HCT116 (cell line): ENCODE data around the gene SPHKAP. TPM values are rescaled to one million over a fixed set of nuclear protein-coding genes. Genes with fewer than 3 reads are reported as not detected.
"Not testable (repeated sequence)": the region's sequence is repeated elsewhere in the genome, so short reads cannot be mapped to it uniquely, and the experiment has no call there.

Experiments used
- ATAC-seq: fragments of 200-7000 bp; cut with Tn5 transposase; 2 replicates; pipeline ENCODE4 v1.9.1; 2020; ENCODE audit warnings: mild to moderate bottlenecking, moderate library complexity
- BruUV-seq: library from RNA; stranded (reverse); fragments of 400-500 nt; replicated peaks from 2 replicates; lab custom pipeline; 2021; lab: Mats Ljungman, UMichigan
- CTCF ChIA-PET: fragments of 300-600 bp; sonication (Branson Sonifier 250); formaldehyde crosslinking; loops from one replicate; lab custom pipeline; 2021; ENCODE audit warnings: antibody characterized with exemption; lab: Charles Lee
- POLR2A ChIA-PET: fragments of 300-600, 350-600 bp; sonication (Branson Sonifier 250); formaldehyde crosslinking; loops from one replicate; lab custom pipeline; 2021; ENCODE audit warnings: antibody characterized with exemption; lab: Charles Lee
- RAD21 ChIA-PET, 2 experiments: fragments of 300-600 bp; sonication (Branson Sonifier 250); formaldehyde crosslinking; loops; one replicate each; lab custom pipeline; 2023; ENCODE audit warnings: low total read pairs in 2 of 2; ENCODE audit not compliant: uncharacterized antibody in 2 of 2, unreplicated experiment in 2 of 2, low non-redundant PET in 1 of 2; lab: Charles Lee
- DNase-seq: peaks from one replicate; pipeline ENCODE4 v3.0.0-alpha.2; 2010; ENCODE audit warnings: low read depth, low spot score
- H2AFZ ChIP-seq: fragments of 200-600 bp; shearing (Covaris generic), sonication (generic); 2 replicates; pipeline ENCODE4 v1.6.1; 2017; ENCODE audit warnings: low read depth, mixed run types, mixed read lengths, antibody characterized with exemption, low read length; ENCODE audit not compliant: poor library complexity, severe bottlenecking
- H3K27ac ChIP-seq: 2 replicates; pipeline ENCODE4 v1.5.1; 2012; ENCODE audit warnings: low read depth, low read length
- H3K27me3 ChIP-seq: fragments of 200-600 bp; sonication (generic); 2 replicates; pipeline ENCODE4 v1.6.1; 2016; ENCODE audit warnings: mixed run types, low read length, mixed read lengths; ENCODE audit not compliant: insufficient read depth
- H3K36me3 ChIP-seq, 2 experiments: fragments of 200-500 bp in 1 of 2; fragments of 200-600 bp in 1 of 2; sonication (Bioruptor generic) in 1 of 2; sonication (generic) in 1 of 2; 2 replicates each; pipeline versions ENCODE4 v1.5.1 to v1.6.1; 2014 to 2016; ENCODE audit warnings: low read length in 2 of 2, inconsistent platforms in 1 of 2, mixed read lengths in 1 of 2, mixed run types in 1 of 2; ENCODE audit not compliant: insufficient read depth in 2 of 2, control insufficient read depth in 1 of 2
- H3K4me1 ChIP-seq, 2 experiments: fragments of 200-600 bp in 1 of 2; sonication (generic) in 1 of 2; 2 replicates each; pipeline versions ENCODE4 v1.5.1 to v1.6.1; 2012 to 2017; ENCODE audit warnings: low read length in 2 of 2, inconsistent platforms in 1 of 2, mild to moderate bottlenecking in 1 of 2, mixed read lengths in 1 of 2, mixed run types in 1 of 2, moderate library complexity in 1 of 2; ENCODE audit not compliant: insufficient read depth in 2 of 2, control insufficient read depth in 1 of 2
- H3K4me2 ChIP-seq: fragments of 200-600 bp; sonication (generic); 2 replicates; pipeline ENCODE4 v1.6.1; 2017; ENCODE audit warnings: mixed run types, low read length, mixed read lengths
- H3K4me3 ChIP-seq, 2 experiments: fragments of 200-600 bp in 1 of 2; sonication (generic) in 1 of 2; replicated peaks in 1 of 2; 2 replicates each; pipeline ENCODE4 v1.5.1; 2011 to 2016; ENCODE audit warnings: low read length in 2 of 2, control low read depth in 1 of 2, low read depth in 1 of 2, mild to moderate bottlenecking in 1 of 2, mixed read lengths in 1 of 2, mixed run types in 1 of 2
- H3K79me2 ChIP-seq: fragments of 200-600 bp; sonication (generic); 2 replicates; pipeline ENCODE4 v1.6.1; 2017; ENCODE audit warnings: mild to moderate bottlenecking, mixed run types, low read length, moderate library complexity, mixed read lengths; ENCODE audit not compliant: insufficient read depth
- H3K9ac ChIP-seq: fragments of 200-600 bp; sonication (generic); 2 replicates; pipeline ENCODE4 v1.6.1; 2016; ENCODE audit warnings: low read length, mixed read lengths
- H3K9me2 ChIP-seq: fragments of 200-600 bp; sonication (generic), shearing (Covaris generic); 2 replicates; pipeline ENCODE4 v1.6.1; 2017; ENCODE audit warnings: mixed run types, mild to moderate bottlenecking, moderate library complexity; ENCODE audit not compliant: insufficient read depth
- H3K9me3 ChIP-seq, 2 experiments: fragments of 200-500 bp in 1 of 2; fragments of 200-600 bp in 1 of 2; sonication (Bioruptor generic) in 1 of 2; sonication (generic) in 1 of 2; 2 replicates each; pipeline ENCODE4 v1.6.1; 2014 to 2017; ENCODE audit warnings: low read length in 2 of 2, mixed read lengths in 2 of 2, inconsistent platforms in 1 of 2, low read depth in 1 of 2, mild to moderate bottlenecking in 1 of 2, mixed run types in 1 of 2, moderate library complexity in 1 of 2; ENCODE audit not compliant: control insufficient read depth in 1 of 2, insufficient read depth in 1 of 2
- H4K20me1 ChIP-seq: fragments of 200-600 bp; sonication (generic), shearing (Covaris generic); 2 replicates; pipeline ENCODE4 v1.6.1; 2017; ENCODE audit warnings: mixed run types, mild to moderate bottlenecking, moderate library complexity; ENCODE audit not compliant: insufficient read depth
- ELF1 ChIP-seq: IDR thresholded peaks from 2 replicates; pipeline ENCODE4 v1.6.1; 2012; ENCODE audit warnings: low read depth, borderline replicate concordance
- EZH2 ChIP-seq: fragments of 200-600 bp; sonication (generic); IDR thresholded peaks from 2 replicates; pipeline ENCODE4 v1.6.1; 2017; ENCODE audit warnings: antibody characterized with exemption, mixed run types
- FOSL1 ChIP-seq: IDR thresholded peaks from 2 replicates; pipeline ENCODE4 v1.6.1; 2012; ENCODE audit warnings: low read depth
- JUND ChIP-seq: IDR thresholded peaks from 2 replicates; pipeline ENCODE4 v1.6.1; 2012
- RAD21 ChIP-seq: IDR thresholded peaks from 2 replicates; pipeline ENCODE4 v1.6.1; 2012; ENCODE audit warnings: low read depth, mild to moderate bottlenecking
- SRF ChIP-seq: IDR thresholded peaks from 2 replicates; pipeline ENCODE4 v1.6.1; 2012; ENCODE audit warnings: low read depth
- YY1 ChIP-seq: IDR thresholded peaks from 2 replicates; pipeline ENCODE4 v1.6.1; 2011; ENCODE audit warnings: low read length, low read depth, moderate library complexity, mild to moderate bottlenecking; ENCODE audit not compliant: insufficient replicate concordance; ENCODE audit errors: extremely low read depth
- ZFX ChIP-seq: fragments of 450-650 bp; IDR thresholded peaks from 2 replicates; pipeline ENCODE4 v1.6.1; 2017
- intact Hi-C: fragments of 100-400 bp; cut with micrococcal nuclease; formaldehyde crosslinking; loops from 2 replicates; pipeline ENCODE4 v1.10.0; 2022
- total RNA-seq: library from RNA; stranded (reverse); gene quantifications from one replicate; pipeline ENCODE4 v1.2.1, GENCODE V29; 2021; ENCODE audit not compliant: unreplicated experiment
- TF ChIP-seq, protein P1 (sequence below): IDR thresholded peaks from 2 replicates; pipeline ENCODE4 v1.6.1; 2012
- TF ChIP-seq, protein P2 (sequence below): IDR thresholded peaks from 2 replicates; pipeline ENCODE4 v1.6.1; 2012
- TF ChIP-seq, protein P3 (sequence below): IDR thresholded peaks from 2 replicates; pipeline ENCODE4 v1.6.1; 2012; ENCODE audit warnings: low read depth
- TF ChIP-seq, protein P4 (sequence below): IDR thresholded peaks from 2 replicates; pipeline ENCODE4 v1.6.1; 2011; ENCODE audit warnings: mild to moderate bottlenecking, low read length, moderate library complexity; ENCODE audit not compliant: insufficient replicate concordance; ENCODE audit errors: extremely low read depth
- TF ChIP-seq, protein P5 (sequence below), 3 experiments: fragments of 200-600 bp in 1 of 3; sonication (generic) in 1 of 3; IDR thresholded peaks in 2 of 3; conservative IDR thresholded peaks in 1 of 3; 2 replicates each; pipeline ENCODE4 v1.5.1; 2012 to 2017; ENCODE audit warnings: low read depth in 2 of 3, low read length in 2 of 3, antibody characterized with exemption in 1 of 3, borderline replicate concordance in 1 of 3, control low read depth in 1 of 3, mild to moderate bottlenecking in 1 of 3, mixed read lengths in 1 of 3, mixed run types in 1 of 3, moderate library complexity in 1 of 3; ENCODE audit not compliant: insufficient read depth in 1 of 3

Gene SPHKAP
- total RNA-seq, 1 experiment from 2014 or later: not detected

DNA sequence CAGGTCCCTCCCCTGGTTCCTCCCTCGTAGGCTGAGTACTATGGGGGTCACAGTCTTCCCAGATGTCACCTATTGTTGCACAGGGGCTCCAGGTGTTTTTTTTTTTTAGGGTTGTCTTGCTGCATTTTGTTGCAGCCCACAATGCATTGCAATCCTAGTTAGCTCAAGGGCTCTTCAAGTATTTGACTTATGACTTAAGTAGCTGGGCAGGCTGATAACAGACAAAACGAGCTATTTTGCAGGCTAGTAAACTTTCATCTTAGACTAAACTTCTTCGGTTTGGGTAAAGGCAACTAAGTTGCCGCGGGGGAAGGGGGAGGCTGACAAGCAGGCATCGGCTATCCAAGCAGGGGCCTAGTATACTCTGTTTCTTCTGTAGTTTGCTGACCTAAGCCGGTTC, 245.2 kb downstream of the SPHKAP start:
- intact Hi-C loops, H3K9me3 ChIP-seq, BruUV-seq: not testable (repeated sequence)

DNA sequence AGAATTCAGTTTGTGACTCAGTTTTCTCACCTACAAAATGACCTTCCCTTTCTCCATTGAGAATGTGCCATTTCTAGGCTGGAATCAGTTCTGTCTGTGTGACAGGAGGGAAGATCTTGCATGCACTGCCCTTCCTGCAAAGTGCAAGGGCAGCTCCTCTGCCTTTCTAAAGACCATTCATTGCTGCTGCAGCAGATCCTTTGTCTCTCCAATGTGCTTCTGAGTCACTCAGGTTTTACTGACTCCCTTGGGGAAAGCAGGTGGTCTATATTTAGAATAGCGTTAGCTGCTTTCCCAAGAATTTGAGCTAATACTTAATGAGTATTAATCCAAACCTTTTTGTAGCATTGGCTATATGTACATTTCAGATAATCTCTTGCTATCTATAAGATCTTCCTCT, 247.6 kb downstream of the SPHKAP start:
- CTCF ChIA-PET: no interaction called here
- Histone ChIP-seq H3K4me3 (no peak overlapping the region), H3K4me2 (no peak overlapping the region), H3K9ac (no peak overlapping the region), H3K27ac (no peak overlapping the region), H2AFZ (no peak overlapping the region), H3K9me3 (no peaks in the 10 kb centered on the region), H3K79me2 (no peaks in the 10 kb centered on the region), H3K27me3 (no peaks in the 10 kb centered on the region), H3K4me1 (no peaks in the 10 kb centered on the region), H3K9me2 (no peaks in the 10 kb centered on the region), H4K20me1 (no peaks in the 10 kb centered on the region), H3K36me3 (no peaks in the 10 kb centered on the region)
- no TSS peak for BruUV-seq
- ATAC-seq (no peak), DNase-seq (no peak)
- intact Hi-C loops: no loop called here
- POLR2A ChIA-PET: no interaction called here
- RAD21 ChIA-PET: no interaction called here
- TF ChIP-seq, protein P1, sequence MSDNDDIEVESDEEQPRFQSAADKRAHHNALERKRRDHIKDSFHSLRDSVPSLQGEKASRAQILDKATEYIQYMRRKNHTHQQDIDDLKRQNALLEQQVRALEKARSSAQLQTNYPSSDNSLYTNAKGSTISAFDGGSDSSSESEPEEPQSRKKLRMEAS: no peak
- TF ChIP-seq SRF (no peak), ELF1 (no peak), JUND (no peak), YY1 (no peak), RAD21 (no peak), FOSL1 (no peak), EZH2 (no peak), ZFX (no peak)
- TF ChIP-seq, protein P2, sequence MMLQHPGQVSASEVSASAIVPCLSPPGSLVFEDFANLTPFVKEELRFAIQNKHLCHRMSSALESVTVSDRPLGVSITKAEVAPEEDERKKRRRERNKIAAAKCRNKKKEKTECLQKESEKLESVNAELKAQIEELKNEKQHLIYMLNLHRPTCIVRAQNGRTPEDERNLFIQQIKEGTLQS: no peak
- TF ChIP-seq, protein P3, sequence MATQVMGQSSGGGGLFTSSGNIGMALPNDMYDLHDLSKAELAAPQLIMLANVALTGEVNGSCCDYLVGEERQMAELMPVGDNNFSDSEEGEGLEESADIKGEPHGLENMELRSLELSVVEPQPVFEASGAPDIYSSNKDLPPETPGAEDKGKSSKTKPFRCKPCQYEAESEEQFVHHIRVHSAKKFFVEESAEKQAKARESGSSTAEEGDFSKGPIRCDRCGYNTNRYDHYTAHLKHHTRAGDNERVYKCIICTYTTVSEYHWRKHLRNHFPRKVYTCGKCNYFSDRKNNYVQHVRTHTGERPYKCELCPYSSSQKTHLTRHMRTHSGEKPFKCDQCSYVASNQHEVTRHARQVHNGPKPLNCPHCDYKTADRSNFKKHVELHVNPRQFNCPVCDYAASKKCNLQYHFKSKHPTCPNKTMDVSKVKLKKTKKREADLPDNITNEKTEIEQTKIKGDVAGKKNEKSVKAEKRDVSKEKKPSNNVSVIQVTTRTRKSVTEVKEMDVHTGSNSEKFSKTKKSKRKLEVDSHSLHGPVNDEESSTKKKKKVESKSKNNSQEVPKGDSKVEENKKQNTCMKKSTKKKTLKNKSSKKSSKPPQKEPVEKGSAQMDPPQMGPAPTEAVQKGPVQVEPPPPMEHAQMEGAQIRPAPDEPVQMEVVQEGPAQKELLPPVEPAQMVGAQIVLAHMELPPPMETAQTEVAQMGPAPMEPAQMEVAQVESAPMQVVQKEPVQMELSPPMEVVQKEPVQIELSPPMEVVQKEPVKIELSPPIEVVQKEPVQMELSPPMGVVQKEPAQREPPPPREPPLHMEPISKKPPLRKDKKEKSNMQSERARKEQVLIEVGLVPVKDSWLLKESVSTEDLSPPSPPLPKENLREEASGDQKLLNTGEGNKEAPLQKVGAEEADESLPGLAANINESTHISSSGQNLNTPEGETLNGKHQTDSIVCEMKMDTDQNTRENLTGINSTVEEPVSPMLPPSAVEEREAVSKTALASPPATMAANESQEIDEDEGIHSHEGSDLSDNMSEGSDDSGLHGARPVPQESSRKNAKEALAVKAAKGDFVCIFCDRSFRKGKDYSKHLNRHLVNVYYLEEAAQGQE: no peak
- TF ChIP-seq, protein P4, sequence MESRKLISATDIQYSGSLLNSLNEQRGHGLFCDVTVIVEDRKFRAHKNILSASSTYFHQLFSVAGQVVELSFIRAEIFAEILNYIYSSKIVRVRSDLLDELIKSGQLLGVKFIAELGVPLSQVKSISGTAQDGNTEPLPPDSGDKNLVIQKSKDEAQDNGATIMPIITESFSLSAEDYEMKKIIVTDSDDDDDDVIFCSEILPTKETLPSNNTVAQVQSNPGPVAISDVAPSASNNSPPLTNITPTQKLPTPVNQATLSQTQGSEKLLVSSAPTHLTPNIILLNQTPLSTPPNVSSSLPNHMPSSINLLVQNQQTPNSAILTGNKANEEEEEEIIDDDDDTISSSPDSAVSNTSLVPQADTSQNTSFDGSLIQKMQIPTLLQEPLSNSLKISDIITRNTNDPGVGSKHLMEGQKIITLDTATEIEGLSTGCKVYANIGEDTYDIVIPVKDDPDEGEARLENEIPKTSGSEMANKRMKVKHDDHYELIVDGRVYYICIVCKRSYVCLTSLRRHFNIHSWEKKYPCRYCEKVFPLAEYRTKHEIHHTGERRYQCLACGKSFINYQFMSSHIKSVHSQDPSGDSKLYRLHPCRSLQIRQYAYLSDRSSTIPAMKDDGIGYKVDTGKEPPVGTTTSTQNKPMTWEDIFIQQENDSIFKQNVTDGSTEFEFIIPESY: no peak
- TF ChIP-seq, protein P5, sequence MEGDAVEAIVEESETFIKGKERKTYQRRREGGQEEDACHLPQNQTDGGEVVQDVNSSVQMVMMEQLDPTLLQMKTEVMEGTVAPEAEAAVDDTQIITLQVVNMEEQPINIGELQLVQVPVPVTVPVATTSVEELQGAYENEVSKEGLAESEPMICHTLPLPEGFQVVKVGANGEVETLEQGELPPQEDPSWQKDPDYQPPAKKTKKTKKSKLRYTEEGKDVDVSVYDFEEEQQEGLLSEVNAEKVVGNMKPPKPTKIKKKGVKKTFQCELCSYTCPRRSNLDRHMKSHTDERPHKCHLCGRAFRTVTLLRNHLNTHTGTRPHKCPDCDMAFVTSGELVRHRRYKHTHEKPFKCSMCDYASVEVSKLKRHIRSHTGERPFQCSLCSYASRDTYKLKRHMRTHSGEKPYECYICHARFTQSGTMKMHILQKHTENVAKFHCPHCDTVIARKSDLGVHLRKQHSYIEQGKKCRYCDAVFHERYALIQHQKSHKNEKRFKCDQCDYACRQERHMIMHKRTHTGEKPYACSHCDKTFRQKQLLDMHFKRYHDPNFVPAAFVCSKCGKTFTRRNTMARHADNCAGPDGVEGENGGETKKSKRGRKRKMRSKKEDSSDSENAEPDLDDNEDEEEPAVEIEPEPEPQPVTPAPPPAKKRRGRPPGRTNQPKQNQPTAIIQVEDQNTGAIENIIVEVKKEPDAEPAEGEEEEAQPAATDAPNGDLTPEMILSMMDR (IDR thresholded peaks at IDR 0.05 in 2 of 3, conservative IDR thresholded peaks at IDR 0.05 in 1 of 3; ENCODE audit: borderline replicate concordance in 1 of 3, insufficient read depth in 1 of 3, low read depth in 2 of 3, low read length in 2 of 3): no peak

More for the DNA sequence above, 245.2 kb downstream of the SPHKAP start:
- H3K4me2 ChIP-seq, RAD21 ChIA-PET, H3K4me3 ChIP-seq, H4K20me1 ChIP-seq, POLR2A ChIA-PET, H2AFZ ChIP-seq, ATAC-seq, CTCF ChIA-PET, DNase-seq, H3K9ac ChIP-seq, H3K36me3 ChIP-seq, H3K9me2 ChIP-seq, H3K4me1 ChIP-seq, H3K27ac ChIP-seq, H3K27me3 ChIP-seq, H3K79me2 ChIP-seq: not testable (repeated sequence)
